LHCN-M2 (cell line): ENCODE data around the gene MRPS10. TPM values are rescaled to one million over a fixed set of nuclear protein-coding genes. Genes with fewer than 3 reads are reported as not detected.
"Not testable (repeated sequence)": the region's sequence is repeated elsewhere in the genome, so short reads cannot be mapped to it uniquely, and the experiment has no call there.

Source experiments
- DNase-seq: peaks from one replicate; pipeline ENCODE4 v3.0.0-alpha.2; 2012; ENCODE audit warnings: low read depth
- total RNA-seq: library from RNA; depleted of rRNA; stranded (reverse); fragments of >200 nt; gene quantifications from 2 replicates; pipeline ENCODE4 v1.2.3, GENCODE V29; 2014; rRNA removed

Gene MRPS10
- total RNA-seq, 1 experiment from 2014 or later = 58.1 TPM

GRCh38 chr6:42177514-42178364 lies 39.9 kb downstream of the MRPS10 start:
- no peak for DNase-seq

GRCh38 chr6:42176981-42177380 lies 40.7 kb downstream of the MRPS10 start:
- DNase-seq = no peak

- DNase-seq = no peak
Observed at GRCh38 chr6:42175860-42176259, 41.8 kb downstream of the MRPS10 start.

- no peak for DNase-seq
Observed at GRCh38 chr6:42173101-42173500, 44.6 kb downstream of the MRPS10 start, which contains the start of gene GUCA1A. GUCA1A (plus strand) TSS chr6:42173364; CDS start chr6:42173614, 250 bp downstream.

- DNase-seq = no peak
Observed at GRCh38 chr6:42171813-42172581, 45.7 kb downstream of the MRPS10 start.

GRCh38 chr6:42169780-42170179 lies 47.9 kb downstream of the MRPS10 start:
- not testable (repeated sequence) for DNase-seq

- DNase-seq = no peak
Observed at GRCh38 chr6:42168650-42169049, 49.0 kb downstream of the MRPS10 start.

- DNase-seq = peak; percentile 60
Observed at GRCh38 chr6:42166444-42167141, 51.1 kb downstream of the MRPS10 start.

- peak; percentile 38 for DNase-seq
Observed at GRCh38 chr6:42165016-42165415, 52.6 kb downstream of the MRPS10 start.

- DNase-seq = peak; percentile 34
Observed at GRCh38 chr6:42163981-42164380, 53.7 kb downstream of the MRPS10 start.

- no peak for DNase-seq
Observed at GRCh38 chr6:42162812-42163211, 54.8 kb downstream of the MRPS10 start.

- DNase-seq = no peak
Observed at GRCh38 chr6:42162384-42162783, 55.3 kb downstream of the MRPS10 start.

GRCh38 chr6:42159431-42160024 lies 58.1 kb downstream of the MRPS10 start:
- no peak for DNase-seq

GRCh38 chr6:42158631-42159030 lies 59.0 kb downstream of the MRPS10 start:
- peak; percentile 24 for DNase-seq

GRCh38 chr6:42158011-42158410 lies 59.6 kb downstream of the MRPS10 start:
- DNase-seq = no peak

Other genes with a start within 250 kb of the MRPS10 start
- gene TAF8, start 167.3 kb downstream of the MRPS10 start, total RNA-seq = 18.1 and 26.5 TPM in 2 replicates
- gene C6orf132, start 75.2 kb downstream of the MRPS10 start, total RNA-seq = 0.45 and 0.75 TPM in 2 replicates
- not detected in 2 replicates for gene GUCA1A, start 44.5 kb downstream of the MRPS10 start, total RNA-seq
- 0.17 TPM in 1 of 2 replicates, not detected in the other for gene GUCA1B, start 22.9 kb downstream of the MRPS10 start, total RNA-seq
- gene TRERF1, start 234.1 kb upstream of the MRPS10 start, total RNA-seq = 3.0 and 4.0 TPM in 2 replicates